Mesothelial cell of epicardium (in vitro differentiated cells): ENCODE measurements around the gene ZC2HC1B. TPM values are rescaled to one million over a fixed set of nuclear protein-coding genes. Genes with fewer than 3 reads are reported as not detected.

Source experiments
- DNase-seq, 2 experiments: peaks; one replicate each; pipeline ENCODE4 v3.0.0; 2021; ENCODE audit warnings: low spot score in 2 of 2; ENCODE audit not compliant: unreplicated experiment in 2 of 2
- H3K27ac Mint-ChIP-seq: 2 replicates; pipeline ENCODE4 v1.8.0; 2021; ENCODE audit warnings: mixed read lengths
- H3K27me3 Mint-ChIP-seq: 2 replicates; pipeline ENCODE4 v1.8.0; 2021; ENCODE audit warnings: low read depth, mixed read lengths
- H3K36me3 Mint-ChIP-seq: 2 replicates; pipeline ENCODE4 v1.8.0; 2021; ENCODE audit warnings: mixed read lengths
- H3K4me1 Mint-ChIP-seq: 2 replicates; pipeline ENCODE4 v1.8.0; 2021; ENCODE audit warnings: mixed read lengths
- H3K4me3 Mint-ChIP-seq: 2 replicates; pipeline ENCODE4 v1.8.0; 2021; ENCODE audit warnings: mild to moderate bottlenecking, moderate library complexity, mixed read lengths
- H3K9me3 Mint-ChIP-seq: 2 replicates; pipeline ENCODE4 v1.8.0; 2021; ENCODE audit warnings: mixed read lengths
- total RNA-seq: library from RNA; stranded (reverse); gene quantifications from 3 replicates; pipeline ENCODE4 v1.2.1, GENCODE V29; 2021
- TF ChIP-seq, protein P1 (sequence below): fragments of 200-600 bp; sonication (generic); IDR thresholded peaks from one replicate; pipeline ENCODE4 v1.5.0; 2021; ENCODE audit warnings: antibody characterized with exemption; ENCODE audit not compliant: unreplicated experiment

ZC2HC1B gene
- total RNA-seq, 1 donor from 2014 or later: not detected

DNA sequence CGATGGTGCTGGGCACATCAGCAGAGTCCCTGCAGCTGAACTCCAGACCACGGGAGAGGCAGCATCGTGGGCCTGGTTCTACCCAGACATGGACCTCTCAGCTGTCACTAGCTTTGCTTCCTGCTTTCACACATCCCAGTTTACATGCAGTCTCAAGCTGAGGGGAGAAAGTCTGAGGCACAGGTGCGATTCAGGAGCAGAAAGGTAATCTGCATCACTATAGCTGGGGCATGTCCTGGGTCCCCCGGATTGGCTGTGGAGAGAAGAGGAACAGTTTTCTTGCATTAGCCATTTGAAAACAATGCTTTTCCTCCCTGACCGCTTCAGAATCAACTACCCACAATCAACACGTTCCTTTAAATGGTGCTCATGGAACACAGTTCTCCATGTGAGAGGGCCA, 83.9 kb downstream of the ZC2HC1B start:
- Mint-ChIP-seq H3K27ac (no peak overlapping the region), H3K4me3 (no peak overlapping the region), H3K4me1 (peaks cover 2% of the 10 kb centered on the region), H3K27me3 (no peaks in the 10 kb centered on the region), H3K36me3 (peaks cover 36% of the 10 kb centered on the region), H3K9me3 (peaks cover 10% of the 10 kb centered on the region)
- TF ChIP-seq, protein P1, sequence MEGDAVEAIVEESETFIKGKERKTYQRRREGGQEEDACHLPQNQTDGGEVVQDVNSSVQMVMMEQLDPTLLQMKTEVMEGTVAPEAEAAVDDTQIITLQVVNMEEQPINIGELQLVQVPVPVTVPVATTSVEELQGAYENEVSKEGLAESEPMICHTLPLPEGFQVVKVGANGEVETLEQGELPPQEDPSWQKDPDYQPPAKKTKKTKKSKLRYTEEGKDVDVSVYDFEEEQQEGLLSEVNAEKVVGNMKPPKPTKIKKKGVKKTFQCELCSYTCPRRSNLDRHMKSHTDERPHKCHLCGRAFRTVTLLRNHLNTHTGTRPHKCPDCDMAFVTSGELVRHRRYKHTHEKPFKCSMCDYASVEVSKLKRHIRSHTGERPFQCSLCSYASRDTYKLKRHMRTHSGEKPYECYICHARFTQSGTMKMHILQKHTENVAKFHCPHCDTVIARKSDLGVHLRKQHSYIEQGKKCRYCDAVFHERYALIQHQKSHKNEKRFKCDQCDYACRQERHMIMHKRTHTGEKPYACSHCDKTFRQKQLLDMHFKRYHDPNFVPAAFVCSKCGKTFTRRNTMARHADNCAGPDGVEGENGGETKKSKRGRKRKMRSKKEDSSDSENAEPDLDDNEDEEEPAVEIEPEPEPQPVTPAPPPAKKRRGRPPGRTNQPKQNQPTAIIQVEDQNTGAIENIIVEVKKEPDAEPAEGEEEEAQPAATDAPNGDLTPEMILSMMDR: no peak
- no peak for DNase-seq

DNA sequence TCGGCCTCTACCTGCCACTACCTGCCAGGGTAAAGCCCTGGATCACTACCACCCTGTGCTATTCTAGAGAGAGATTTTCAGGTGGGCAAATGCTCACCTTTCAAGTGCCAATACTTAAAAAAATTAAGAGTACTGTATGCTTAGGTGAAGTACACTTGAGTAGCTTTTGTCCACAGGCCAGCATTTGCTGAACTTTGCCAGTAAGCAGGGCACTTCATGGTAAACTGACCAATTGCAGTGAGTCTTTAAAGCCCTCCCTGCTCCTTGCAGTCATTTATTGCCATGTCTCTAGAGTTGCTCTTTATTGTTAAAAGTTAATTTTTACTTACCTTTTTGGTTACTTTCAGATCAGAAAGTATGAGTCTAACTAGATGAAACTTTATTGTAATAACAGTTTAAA, 85.3 kb downstream of the ZC2HC1B start:
- no peak overlapping the region for H3K27ac Mint-ChIP-seq
- no peaks in the 10 kb centered on the region for H3K27me3 Mint-ChIP-seq
- H3K4me3 Mint-ChIP-seq: no peak overlapping the region
- TF ChIP-seq, protein P1: no peak
- peaks cover 10% of the 10 kb centered on the region for H3K9me3 Mint-ChIP-seq
- peaks cover 36% of the 10 kb centered on the region for H3K36me3 Mint-ChIP-seq
- no peaks in the 10 kb centered on the region for H3K4me1 Mint-ChIP-seq
- no peak for DNase-seq

DNA sequence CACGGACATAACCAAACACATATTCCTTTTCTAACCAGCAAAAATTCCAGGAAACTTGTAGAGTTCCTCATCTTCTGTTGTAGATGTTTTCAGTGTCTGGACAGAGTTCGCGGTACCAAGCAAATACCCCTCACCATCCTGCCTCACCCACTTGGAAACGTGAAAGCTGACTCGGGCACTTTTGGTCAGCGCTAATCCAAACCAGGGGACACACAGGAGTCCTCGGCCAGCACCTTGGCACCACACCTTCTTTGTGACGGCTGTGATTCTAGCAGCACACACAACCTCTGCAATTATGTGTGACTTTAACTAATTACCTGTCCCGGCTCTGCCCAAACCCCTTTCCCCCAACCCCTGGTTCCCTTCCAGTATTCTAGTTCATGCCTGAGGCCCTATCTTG, 85.7 kb downstream of the ZC2HC1B start:
- no peaks in the 10 kb centered on the region for H3K27me3 Mint-ChIP-seq
- peaks cover 36% of the 10 kb centered on the region for H3K36me3 Mint-ChIP-seq
- no peak overlapping the region for H3K27ac Mint-ChIP-seq
- H3K4me3 Mint-ChIP-seq: no peak overlapping the region
- H3K9me3 Mint-ChIP-seq: peaks cover 10% of the 10 kb centered on the region
- TF ChIP-seq, protein P1: no peak
- no peaks in the 10 kb centered on the region for H3K4me1 Mint-ChIP-seq
- no peak for DNase-seq

DNA sequence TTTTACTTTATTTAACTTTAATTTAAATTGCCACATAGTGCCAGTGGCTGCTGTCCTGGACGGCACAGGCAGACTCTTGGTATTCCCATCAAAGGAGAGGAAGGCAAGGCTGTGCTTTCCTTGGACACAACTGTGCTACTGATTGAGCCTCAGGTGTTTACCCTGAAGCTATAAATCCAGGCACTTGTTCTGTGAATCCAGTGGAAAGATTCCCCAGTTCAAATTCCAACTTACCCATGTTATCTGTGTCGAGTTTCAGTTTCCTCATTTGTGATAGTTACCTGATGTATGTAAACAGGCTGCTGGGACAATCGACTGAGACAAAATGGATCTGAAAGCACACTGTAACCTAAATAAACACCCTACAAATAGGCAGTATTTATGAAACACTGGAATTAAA, 86.6 kb downstream of the ZC2HC1B start:
- TF ChIP-seq, protein P1: no peak
- Mint-ChIP-seq H3K9me3 (peaks cover 10% of the 10 kb centered on the region), H3K4me1 (no peaks in the 10 kb centered on the region), H3K27me3 (no peaks in the 10 kb centered on the region), H3K27ac (no peak overlapping the region), H3K36me3 (peaks cover 36% of the 10 kb centered on the region), H3K4me3 (no peak overlapping the region)
- DNase-seq: no peak

DNA sequence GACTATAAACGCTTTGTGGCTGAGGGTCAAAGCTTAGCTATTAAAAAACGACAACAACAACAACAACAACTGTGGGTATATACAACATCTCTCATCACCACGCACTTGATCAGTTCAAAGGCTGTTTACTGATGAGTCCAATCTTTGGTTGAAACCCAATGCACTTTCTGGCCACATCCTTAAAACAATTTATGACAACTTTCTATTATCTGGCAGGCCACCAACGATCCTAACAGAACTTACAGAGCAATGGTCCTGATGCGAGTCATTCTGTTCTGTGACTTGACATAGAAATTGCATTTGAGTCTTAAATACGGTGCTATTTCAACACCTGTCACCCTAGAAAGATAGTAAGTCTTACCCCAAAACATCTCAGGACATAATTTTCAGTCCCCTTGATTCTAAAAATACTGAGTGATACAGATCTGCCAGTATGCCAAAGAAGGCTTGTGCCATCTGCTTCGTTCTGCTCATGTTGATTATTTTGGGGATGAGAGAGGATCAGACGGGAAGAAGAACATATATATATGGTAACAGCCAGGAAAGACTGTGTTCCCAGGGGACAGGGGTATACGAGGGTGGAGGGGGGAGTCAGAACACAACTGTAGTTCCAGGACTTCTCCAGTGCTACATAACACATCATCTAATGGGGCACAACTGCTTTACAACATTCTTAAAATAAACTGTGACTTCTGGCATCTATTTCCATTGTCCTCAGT, 87.9 kb downstream of the ZC2HC1B start:
- Mint-ChIP-seq H3K27me3 (no peaks in the 10 kb centered on the region), H3K36me3 (peaks cover 26% of the 10 kb centered on the region), H3K9me3 (peaks cover 8% of the 10 kb centered on the region), H3K4me1 (no peaks in the 10 kb centered on the region), H3K27ac (no peak overlapping the region), H3K4me3 (no peak overlapping the region)
- DNase-seq: no peak
- TF ChIP-seq, protein P1: no peak
